ENCODE measurements around the gene KCNQ1.
"Not testable (repeated sequence)": the region's sequence is repeated elsewhere in the genome, so short reads cannot be mapped to it uniquely, and the experiment has no call there.

Gene KCNQ1

DNA sequence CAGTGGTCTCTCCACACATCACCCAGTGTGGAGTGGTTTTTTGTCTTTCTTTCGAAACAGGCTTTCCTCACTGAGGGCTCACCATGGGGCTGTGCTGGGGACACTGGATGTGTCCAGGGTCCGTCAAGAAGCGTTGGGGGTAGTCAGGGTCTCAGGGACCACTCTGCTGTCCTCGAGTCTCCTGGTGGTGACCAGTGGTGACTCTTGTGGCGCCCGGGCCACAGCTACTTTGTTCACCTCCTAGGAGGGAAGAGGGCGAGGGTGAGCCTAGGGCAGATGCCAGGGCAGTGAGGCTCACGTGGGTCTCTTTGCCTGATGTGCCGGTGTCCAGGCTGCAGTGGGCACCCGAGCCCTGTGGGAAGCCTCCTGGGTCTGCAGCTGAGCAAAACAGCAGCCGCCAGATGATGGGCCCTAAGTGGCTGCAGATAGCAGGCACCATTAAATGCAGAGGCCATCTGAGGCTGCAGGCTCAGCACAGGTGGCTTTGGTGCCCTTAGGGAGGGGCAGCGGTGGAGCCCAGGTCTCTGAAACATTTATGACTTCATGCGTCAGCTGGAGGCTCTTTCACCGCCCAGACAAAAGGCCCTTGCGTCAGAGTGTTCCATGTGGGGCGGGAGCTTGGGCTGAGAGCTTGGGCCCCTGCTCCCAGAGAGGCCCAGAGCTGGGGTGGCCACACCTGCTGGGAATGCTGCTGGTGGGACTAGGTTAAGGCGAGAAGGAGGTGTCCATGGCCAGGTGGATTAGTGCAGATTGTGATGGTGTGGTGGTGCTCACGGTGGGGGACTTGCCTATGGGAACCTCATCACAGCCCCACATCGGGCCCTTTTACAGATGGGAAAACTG is 29.5 kb downstream of the KCNQ1 start:
- no peak for DNase-seq (ENCODE audit: low read depth)

DNA sequence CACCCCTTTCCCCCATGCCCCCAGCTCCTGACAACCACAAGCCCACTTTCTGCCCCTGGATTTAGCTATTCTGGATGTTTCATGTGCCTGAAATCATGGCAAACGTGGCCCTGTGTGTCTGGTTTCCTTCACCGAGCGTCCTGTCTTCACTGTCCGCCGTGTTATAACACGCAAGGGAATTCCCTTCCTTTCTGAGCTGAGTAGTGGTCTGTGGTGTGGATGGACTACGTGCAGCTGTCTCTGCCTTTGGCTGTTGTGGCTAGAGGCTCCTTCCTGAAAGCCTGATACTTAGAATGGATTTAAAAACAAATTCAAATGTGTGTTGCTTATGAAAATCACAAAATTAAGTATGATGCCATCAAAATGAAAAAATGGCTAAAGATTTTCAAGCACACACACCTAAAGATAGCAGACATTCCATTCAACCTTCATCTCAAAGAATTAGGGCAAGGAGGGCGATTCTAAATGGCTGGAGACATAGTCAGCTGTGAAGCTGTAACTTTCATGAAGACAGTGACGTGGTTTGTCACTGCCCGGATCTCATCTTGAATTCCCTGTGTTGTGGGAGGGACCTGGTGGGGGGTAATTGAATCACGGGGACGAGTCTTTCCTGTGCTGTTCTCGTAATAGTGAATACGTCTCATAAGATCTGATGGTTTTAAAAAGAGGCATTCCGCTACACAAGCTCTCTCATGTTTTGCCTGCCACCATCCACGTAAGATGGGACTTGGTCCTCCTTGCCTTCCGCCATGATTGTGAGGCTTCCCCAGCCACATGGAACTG is 30.5 kb downstream of the KCNQ1 start:
- DNase-seq (ENCODE audit: low read depth): no peak

DNA sequence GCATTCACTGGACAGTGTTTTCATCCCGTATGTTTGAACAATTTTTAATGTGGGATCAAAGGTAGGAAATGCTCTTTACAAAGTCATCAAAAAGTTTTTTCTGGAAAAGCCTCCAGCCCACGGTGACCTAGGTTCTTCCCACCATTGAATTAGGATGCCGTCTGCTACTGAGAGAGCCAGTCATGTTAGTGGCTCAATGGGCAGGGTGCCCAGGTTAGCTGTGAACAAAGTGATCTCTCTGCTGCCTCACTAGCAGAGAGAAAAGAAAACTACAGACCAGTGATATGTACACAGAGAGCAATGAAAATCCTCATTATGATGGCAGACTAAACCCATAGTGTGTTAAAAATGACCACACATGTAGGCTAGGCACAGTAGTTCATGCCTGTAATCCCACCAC is 32.4 kb downstream of the KCNQ1 start:
- no peak for DNase-seq (ENCODE audit: low read depth)

DNA sequence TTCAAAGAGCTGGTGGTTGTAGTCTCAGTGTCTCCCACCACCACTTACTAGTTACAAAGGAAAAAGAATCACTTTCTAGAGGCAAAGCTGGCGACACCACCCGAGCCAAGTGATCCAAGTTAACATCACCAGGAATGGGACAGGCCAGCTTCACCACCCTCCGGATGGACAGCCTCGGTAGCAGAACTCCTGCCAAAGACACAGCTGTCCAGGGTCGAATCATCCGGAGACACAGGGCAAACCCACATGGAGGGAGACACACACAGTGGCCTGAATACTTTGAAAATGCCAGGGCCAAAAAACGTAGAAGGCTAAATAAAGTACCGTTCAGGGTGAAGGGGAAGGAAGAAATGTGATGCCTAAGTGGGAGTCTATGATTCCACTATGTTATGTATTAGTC is 33.1 kb downstream of the KCNQ1 start:
- DNase-seq (ENCODE audit: low read depth): no peak

DNA sequence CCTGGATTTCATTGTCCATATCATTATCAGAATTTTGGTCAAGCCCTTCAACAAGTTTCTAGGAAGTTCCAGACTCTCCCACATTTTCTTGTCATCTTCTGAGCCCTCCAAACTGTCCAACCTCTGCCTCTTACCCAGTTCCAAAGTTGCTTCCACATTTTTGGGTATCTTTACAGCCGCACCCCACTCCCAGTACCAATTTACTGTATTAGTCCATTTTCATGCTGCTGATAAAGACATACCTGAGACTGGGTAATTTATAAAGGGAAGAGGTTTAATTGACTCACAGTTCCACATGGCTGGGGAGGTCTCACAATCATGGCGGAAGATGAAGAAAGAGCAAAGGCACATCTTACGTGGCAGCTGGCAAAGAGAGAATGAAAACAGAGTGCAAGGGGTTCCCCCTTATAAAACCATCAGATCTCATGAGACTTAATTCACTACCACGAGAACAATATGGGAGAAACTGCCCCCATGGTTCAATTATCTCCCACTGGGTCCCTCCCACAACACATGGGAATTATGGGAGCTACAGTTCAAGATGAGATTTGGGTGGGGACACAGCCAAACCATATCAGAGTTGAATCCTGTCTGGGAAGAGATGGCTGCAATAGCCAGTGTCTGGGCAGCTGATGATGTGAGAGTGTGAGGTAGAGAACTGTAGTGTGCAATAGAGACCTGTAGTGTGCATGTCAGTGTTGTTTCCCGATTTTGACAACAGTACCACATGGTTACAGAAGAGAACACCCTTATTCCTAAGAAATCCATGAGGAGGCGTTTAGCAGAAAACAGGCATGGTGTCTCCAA is 35.5 kb downstream of the KCNQ1 start:
- DNase-seq (ENCODE audit: low read depth): not testable (repeated sequence)

DNA sequence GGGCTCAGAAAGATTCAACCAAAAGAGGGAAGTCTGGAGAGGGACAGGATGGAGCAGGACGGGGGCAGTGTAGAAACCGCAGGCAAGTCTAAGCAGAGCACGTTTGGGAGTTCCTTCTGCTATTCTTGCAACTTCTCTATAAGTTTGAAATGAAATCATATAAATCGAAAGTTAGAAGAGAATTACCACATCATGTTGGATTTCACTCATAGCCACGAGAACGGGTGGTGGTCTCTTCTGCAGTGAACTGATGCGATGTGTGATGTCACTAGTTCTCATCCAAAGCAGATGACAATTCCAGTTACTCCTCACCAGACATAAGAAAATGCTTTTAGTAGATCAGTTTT is 36.0 kb downstream of the KCNQ1 start:
- DNase-seq (ENCODE audit: low read depth): no peak

DNA sequence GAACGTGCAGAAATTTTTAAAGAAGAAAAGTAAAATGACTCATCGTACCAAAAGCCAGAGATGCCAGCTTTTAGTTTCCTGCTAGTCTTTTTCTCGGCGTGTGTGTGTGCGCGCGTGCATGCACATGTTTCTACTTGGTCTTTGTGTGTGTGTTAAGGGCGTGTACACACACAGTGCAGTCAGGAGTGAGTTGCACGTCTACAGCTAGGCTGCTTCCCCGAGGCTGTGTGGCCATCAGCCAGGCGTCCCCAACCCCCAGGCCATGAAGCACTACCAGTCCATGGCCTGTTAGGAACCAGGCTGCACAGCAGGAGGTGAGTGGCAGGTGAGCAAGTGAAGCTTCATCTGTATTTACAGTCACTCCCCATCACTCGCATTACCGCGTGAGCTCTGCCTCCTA is 36.4 kb downstream of the KCNQ1 start:
- DNase-seq (ENCODE audit: low read depth): no peak

DNA sequence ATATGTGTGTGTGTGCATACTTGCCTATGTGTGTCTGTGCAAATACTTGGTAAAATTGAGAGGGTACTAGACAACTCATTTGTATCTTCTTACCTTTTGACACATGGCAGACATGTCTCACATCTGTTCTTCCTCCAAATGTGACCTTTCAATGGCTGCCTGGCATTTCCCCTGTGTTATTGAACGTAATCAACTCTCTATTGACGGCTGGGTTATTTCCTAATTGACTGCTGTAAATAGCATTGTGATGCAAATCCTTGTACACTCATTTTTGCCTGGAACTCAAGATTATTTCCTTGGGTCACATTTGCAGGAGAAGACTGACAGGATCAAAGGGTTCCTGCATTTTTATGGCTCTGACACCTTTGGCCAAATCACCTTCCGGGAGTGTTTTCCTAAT is 37.4 kb downstream of the KCNQ1 start:
- no peak for DNase-seq (ENCODE audit: low read depth)

DNA sequence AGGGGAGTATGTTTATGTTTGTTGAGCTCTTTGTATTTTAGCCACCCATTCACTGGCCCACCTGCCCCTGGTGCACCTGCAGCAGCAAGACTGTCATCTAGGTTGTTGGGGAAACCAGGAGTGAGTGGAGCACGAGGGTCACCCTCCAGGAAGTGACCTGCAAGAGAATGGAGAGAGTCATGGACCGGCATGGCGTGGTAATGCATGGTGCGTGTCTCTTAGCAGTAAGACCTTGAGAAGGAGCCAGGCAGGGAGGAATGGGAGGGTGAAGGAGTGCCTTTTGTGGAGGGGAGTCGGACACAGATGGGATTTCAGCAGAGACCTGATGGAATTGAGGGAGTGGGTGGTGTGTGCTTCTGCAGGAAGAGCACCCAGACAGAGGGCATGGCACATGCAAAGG is 37.9 kb downstream of the KCNQ1 start:
- DNase-seq (ENCODE audit: low read depth): no peak

DNA sequence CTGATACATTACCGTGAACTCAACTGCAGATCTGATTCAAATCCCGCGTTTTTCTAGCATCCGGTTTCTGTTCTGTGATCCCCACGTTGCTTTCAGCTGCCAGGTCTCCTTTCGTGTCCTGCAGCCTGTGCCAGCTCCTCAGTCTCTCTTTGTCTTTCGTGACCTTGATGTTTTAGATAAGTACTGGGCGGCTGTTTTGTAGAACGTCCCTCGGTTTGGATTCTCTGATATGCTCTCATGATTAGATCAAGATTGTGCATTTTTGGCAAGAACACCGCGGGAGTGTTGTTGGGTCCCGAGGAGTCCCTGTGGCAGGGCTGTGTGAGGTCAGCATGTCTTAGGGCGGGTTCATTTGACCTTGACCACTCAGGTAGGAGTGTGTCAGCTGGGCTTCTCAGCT is 38.6 kb downstream of the KCNQ1 start:
- DNase-seq (ENCODE audit: low read depth): no peak

DNA sequence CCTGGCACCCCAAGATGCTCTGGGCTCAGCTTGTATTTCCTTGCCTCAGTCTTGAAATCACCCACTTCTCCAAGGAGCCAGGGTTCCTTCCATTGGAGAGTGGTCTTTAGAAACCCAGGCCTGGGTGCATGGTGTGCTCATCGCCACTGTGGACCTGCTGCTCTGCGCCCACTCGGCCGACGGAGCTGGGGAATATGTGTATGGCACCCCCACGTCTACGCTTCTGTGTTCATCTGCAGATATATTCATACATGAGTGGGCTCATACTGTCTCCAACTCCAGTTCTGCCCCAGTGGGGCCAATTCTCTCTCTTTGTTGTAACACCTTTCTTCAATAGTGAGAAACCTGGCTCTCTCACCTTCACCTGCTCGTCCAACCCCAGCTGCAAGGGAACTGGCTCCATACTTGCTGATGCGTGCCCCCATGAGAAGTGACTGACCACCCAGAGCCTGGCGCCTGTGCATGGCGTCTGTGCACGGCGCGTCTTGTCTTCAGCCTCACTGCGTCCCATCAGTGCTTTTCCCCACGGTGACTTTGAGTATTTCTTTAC is 39.8 kb downstream of the KCNQ1 start:
- DNase-seq (ENCODE audit: low read depth): no peak

DNA sequence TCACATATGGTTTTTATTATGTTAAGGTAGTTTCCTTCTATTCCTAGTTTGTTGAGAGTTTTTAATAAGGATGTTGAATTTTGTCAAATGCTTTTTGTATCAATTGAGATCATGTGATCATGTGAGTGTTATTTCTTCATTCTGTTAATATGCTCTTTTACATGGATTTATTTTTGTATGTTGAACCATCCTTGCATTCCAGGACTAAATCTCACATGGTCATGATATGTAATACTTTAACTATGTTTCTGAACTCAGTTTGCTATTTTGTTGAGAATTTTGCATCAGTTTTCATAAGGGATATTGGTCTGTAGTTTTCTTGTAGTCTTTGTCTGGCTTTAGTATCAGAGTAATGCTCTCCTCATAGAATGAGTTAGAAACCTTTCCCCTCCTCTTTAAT is 43.2 kb downstream of the KCNQ1 start:
- DNase-seq (ENCODE audit: low read depth): no peak

DNA sequence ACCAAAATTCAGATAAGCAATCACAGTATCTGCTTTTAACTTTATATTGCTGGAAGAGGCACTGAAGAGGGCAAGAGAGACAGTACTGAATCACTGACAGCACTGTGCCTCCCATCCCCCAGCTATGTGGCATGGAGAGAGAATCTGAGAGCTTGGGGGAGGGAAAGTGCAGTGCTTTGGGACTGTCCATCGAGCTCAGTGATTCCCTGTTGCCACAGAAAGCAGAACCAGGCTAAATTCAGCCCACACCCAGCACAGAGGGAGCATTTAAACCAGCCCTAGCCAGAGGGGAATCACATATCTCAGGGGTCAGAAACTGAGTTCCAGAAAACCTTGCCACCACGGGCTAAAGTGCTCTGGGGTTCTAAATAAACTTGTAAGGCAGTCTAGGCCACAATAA is 44.3 kb downstream of the KCNQ1 start:
- DNase-seq (ENCODE audit: low read depth): no peak

DNA sequence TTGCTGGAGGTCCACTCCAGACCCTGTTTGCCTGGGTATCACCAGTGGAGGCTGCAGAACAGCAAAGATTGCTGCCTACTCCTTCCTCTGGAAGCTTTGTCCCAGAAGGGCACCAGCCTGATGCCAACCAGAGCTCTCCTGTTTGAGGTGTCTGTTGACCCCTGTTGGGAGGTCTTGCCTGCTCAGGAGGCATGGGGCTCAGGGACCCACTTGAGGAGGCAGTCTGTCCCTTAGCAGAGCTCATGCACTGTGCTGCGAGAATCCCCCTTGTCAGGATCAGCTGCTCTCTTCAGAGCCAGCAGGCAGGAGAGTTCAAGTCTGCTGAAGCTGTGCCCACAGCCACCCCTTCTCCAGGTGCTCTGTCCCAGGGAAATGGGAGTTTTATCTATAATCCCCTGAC is 53.1 kb downstream of the KCNQ1 start:
- DNase-seq (ENCODE audit: low read depth): not testable (repeated sequence)

DNA sequence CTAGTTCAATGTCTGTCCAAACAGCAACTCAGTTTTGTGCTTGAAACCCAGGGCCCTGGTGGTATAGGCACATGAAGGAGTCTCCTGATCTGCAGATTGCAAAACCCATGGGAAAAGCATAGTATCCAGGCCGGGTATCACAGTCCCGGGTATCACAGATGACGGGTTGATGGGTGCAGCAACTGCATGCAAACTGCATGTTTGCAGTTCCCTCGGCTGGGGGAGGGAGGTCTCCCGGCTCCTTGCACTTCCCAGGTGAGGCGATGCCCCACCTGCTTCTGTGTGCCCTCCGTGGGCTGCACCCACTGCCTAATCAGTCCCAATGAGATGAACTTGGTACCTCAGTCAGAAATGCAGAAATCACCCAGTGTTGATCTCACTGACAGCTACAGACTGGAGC is 53.9 kb downstream of the KCNQ1 start:
- no peak for DNase-seq (ENCODE audit: low read depth)

DNA sequence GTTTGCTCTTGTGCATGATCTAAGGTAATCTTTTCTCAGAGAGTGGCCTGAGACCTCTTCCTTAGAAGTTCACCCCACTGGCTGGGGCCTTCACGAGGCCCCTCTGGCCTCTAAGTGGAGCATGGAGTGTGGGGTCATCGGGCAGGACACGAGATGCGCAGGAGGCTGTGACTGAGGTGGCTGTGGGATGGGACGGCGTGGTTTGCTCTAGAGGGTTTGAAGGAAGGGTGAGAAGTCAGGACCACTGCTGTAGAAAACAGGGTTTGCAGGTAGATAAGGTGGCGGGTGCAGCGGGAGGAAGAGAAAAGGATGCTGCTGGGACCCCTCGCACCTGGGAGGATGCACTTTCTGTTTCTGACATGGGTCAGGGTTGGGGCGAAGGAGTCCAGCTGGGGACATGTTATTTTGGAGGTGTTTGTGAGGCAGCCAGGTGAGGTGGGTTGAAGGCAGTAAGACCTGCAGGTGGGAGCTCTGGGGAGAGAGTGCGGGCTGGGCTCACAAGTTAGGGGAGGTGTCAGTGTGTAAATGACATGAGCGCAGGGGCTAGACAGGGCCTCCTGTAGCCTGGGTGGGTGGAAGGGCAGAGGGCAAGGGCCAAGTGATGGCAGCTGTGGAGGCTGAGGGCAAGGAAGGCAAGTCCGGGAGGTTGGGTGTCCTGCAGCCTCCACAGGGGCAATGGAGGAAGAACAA is 62.5 kb downstream of the KCNQ1 start:
- DNase-seq (ENCODE audit: low read depth): no peak

DNA sequence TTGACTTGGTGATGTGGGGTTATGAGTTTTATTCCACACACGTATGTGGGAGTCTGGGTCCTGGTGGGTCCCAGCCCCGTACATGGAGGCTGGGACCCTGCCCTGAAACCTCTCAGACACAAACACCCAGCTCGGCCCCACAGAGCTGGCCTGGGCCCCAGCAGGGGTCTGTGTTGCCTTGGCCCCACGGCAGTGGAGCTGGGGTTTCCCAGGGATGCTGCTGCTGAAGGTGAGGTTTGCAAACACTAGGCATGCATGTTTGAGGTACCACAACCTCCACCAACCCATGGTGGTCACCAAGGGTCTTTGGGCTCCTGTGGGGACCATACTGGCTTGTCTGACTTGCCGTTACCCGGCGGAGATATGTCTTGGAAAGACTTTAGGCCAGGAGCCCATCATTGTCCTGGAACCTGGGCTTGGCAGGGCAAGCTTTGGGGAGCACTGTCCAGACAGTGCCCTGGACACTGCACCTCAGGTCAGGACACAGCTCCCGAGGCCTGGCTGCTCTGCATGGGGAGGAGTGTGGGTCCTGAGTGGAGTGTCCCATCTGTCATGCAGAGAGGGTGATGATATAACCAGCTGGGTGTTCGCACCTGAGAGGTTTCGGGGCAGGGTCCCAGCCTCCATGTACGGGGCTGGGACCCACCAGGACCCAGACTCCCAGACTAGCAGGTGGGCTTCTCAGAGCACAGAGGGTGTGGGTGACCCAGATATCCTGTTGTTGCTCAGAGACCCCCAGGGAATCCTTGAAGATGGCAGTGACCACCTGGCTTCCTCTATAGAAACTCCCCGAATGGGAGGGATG is 63.3 kb downstream of the KCNQ1 start:
- no peak for DNase-seq (ENCODE audit: low read depth)

DNA sequence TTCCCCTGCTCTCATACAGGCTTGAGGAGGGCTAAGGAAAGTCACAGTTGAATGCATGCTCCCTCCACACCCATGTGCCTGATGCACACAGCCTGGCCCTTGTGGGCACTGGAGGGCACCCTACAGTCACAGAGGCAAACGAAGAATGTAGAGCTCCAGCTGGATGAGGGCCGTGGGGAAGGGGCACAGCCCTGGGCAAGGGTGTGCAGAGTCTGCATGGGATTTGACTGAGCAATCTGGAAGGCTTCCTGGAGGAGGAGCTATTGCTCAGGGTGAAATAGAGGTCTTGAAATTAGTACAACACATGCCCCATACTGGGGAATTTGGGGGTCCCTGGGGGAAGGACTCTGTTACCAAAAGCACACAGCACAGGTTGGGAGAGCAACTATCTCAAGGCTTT is 64.0 kb downstream of the KCNQ1 start:
- DNase-seq (ENCODE audit: low read depth): no peak

DNA sequence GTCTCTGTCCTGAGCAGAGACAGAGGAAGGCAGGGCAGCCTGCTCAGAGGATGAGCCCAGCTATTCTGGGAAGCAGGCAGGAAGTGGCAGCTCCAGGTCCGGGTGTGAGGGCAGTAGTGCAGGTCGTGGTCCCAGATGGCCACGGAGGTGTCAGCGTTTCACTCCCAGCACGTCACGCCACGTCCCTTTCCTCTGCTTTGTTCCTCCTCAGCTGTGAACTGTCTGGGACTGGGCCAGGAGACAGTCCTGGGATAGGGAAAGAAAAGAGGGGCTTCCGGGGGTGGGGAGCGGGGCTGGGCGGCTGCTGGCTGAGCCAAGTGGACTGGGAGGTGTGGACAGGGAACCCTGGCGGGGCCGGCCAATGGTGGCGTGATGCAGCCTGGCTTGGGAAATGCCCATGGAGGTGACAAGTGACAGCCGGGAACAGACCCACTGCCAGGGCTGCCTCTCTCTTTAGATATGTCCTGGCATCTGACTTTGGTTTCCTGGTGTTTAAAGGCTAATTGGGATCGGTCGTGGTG is 64.7 kb downstream of the KCNQ1 start:
- no peak for DNase-seq (ENCODE audit: low read depth)

DNA sequence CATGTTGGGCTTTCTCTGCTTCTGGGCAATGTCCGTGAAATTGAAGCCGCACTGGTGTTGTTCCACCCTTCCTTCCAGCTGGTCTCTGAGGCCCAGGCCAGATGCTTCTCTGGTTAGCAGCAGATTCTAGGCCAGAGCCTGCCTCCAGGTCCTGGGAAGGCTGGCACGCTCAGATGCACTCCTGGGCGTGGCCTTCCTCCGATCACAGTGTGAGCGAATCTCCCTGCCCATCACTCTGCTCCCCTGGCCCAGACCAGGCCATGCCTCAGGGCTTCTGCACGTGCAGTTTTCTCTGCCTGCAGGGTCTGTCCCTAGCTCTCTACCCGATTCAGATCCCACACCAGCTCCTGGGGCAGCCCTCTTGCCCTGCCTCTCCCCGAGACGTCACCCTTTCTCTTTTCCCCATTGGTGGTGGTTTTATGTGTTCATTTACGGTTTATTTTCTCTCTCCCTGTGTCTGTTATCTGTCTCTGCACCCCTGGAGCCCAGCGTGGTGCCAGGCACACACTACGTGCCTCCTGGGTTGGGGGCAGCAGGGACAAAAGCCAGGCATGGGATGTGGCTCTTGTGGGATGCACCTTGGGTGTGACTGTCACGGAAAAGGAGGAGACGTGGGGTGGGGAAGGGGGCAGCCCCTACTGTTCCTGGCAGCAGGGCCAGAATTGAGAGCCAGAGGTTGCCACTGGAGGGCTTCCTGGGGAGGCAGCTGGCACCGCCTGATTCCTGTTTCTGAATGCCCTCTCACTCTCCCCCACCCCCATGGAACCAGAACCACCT is 66.0 kb downstream of the KCNQ1 start:
- DNase-seq (ENCODE audit: low read depth): no peak
